HepG2 (cell line): ENCODE results near the gene PADI1. TPM values are rescaled to one million over a fixed set of nuclear protein-coding genes. Genes with fewer than 3 reads are reported as not detected.
A peak's percentile ranks its signal among the peaks of the same experiment; 100 is the strongest.

Experiments
- AHR ChIP-seq: IDR thresholded peaks from 2 replicates; pipeline ENCODE4 v1.6.1; 2018; ENCODE audit warnings: missing genetic modification reagents, missing compliant biosample characterization
- BHLHE40 ChIP-seq: IDR thresholded peaks from 2 replicates; pipeline ENCODE4 v1.6.1; 2011; ENCODE audit warnings: low read length, improper control_type of control experiment
- CREB3 ChIP-seq: sonication (generic); formaldehyde crosslinking; IDR thresholded peaks from 2 replicates; pipeline ENCODE4 v1.5.0; 2020; ENCODE audit warnings: missing genetic modification reagents
- CREBL2 ChIP-seq: sonication (generic); formaldehyde crosslinking; IDR thresholded peaks from 2 replicates; pipeline ENCODE4 v1.8.1; 2023; ENCODE audit warnings: missing genetic modification reagents, mild to moderate bottlenecking, borderline replicate concordance
- CSRNP2 ChIP-seq: sonication (generic); formaldehyde crosslinking; conservative IDR thresholded peaks from 2 replicates; pipeline ENCODE4 v1.8.0; 2022; ENCODE audit warnings: low read depth, missing genetic modification reagents
- JUN ChIP-seq: sonication (generic); formaldehyde crosslinking; IDR thresholded peaks from 2 replicates; pipeline ENCODE4 v1.4.0; 2020; ENCODE audit warnings: mild to moderate bottlenecking, missing genetic modification reagents
- MBD4 ChIP-seq: IDR thresholded peaks from 2 replicates; pipeline ENCODE4 v1.6.1; 2012; ENCODE audit warnings: low read length, inconsistent platforms, borderline replicate concordance
- MTA1 ChIP-seq: sonication (generic); formaldehyde crosslinking; IDR thresholded peaks from 2 replicates; pipeline ENCODE4 v1.4.0; 2020; ENCODE audit warnings: missing genetic modification reagents, mild to moderate bottlenecking, borderline replicate concordance
- NCOA5 ChIP-seq: sonication (generic); formaldehyde crosslinking; IDR thresholded peaks from 2 replicates; pipeline ENCODE4 v1.4.0; 2020; ENCODE audit warnings: missing genetic modification reagents
- NR0B2 ChIP-seq: sonication (generic); formaldehyde crosslinking; IDR thresholded peaks from 2 replicates; pipeline ENCODE4 v1.4.0; 2020; ENCODE audit warnings: mild to moderate bottlenecking, missing genetic modification reagents
- RNF2 ChIP-seq: fragments of 450-650 bp; conservative IDR thresholded peaks from 2 replicates; pipeline ENCODE4 v1.6.1; 2016; ENCODE audit warnings: low read depth
- SP4 ChIP-seq: sonication (generic); formaldehyde crosslinking; IDR thresholded peaks from 2 replicates; pipeline ENCODE4 v1.8.1; 2023; ENCODE audit warnings: mild to moderate bottlenecking, missing genetic modification reagents
- SRSF9 ChIP-seq: fragments of 200-400 bp; formaldehyde crosslinking; IDR thresholded peaks from 2 replicates; pipeline ENCODE4 v1.6.1; 2018; ENCODE audit warnings: borderline replicate concordance, mild to moderate bottlenecking, low read depth, low read length; ENCODE audit not compliant: insufficient read depth, poor library complexity, severe bottlenecking
- STAG1 ChIP-seq: sonication (generic); formaldehyde crosslinking; IDR thresholded peaks from 2 replicates; pipeline ENCODE4 v1.4.0; 2020; ENCODE audit warnings: missing genetic modification reagents
- TERF1 ChIP-seq: sonication (generic); formaldehyde crosslinking; IDR thresholded peaks from 2 replicates; pipeline ENCODE4 v1.8.0; 2022; ENCODE audit warnings: mild to moderate bottlenecking, missing genetic modification reagents, moderate library complexity
- ZBTB33 ChIP-seq: sonication (generic); formaldehyde crosslinking; IDR thresholded peaks from 2 replicates; pipeline ENCODE4 v1.4.0; 2020; ENCODE audit warnings: missing genetic modification reagents
- ZHX1 ChIP-seq: sonication (generic); formaldehyde crosslinking; IDR thresholded peaks from 2 replicates; pipeline ENCODE4 v1.8.1; 2022; ENCODE audit warnings: low read depth, mild to moderate bottlenecking, missing genetic modification reagents
- ZKSCAN1 ChIP-seq: fragments of 150-350 bp; IDR thresholded peaks from 2 replicates; pipeline ENCODE4 v1.6.1; 2014; ENCODE audit warnings: low read length
- ZNF274 ChIP-seq: sonication (generic); formaldehyde crosslinking; IDR thresholded peaks from 2 replicates; pipeline ENCODE4 v1.5.1; 2020; ENCODE audit warnings: mild to moderate bottlenecking, missing genetic modification reagents
- ZNF333 ChIP-seq: sonication (generic); formaldehyde crosslinking; IDR thresholded peaks from 2 replicates; pipeline ENCODE4 v1.4.0; 2020; ENCODE audit warnings: mild to moderate bottlenecking, missing genetic modification reagents, borderline replicate concordance
- polyA plus RNA-seq, 8 experiments: library from polyadenylated mRNA; depleted of rRNA in 3 of 8; stranded (reverse) in 7 of 8; unstranded in 1 of 8; fragments of >200 nt; fragmentation: Illumina TruSeq in 4 of 8; extraction: Trizol in 4 of 8; gene quantifications; 2 replicates each; pipeline versions ENCODE4 v1.2.1 to v1.2.3, GENCODE V29; 2011 to 2016; ENCODE audit warnings: low read depth in 4 of 8, missing spikeins in 1 of 8, mixed read lengths in 1 of 8; ENCODE audit not compliant: insufficient read depth in 1 of 8
- total RNA-seq, 5 experiments: library from RNA; depleted of rRNA; stranded (reverse); fragments of >200 nt; fragmentation: Illumina TruSeq; extraction: Trizol; gene quantifications; 2 replicates each; pipeline ENCODE4 v1.2.3, GENCODE V29; 2016; ENCODE audit warnings: low read depth in 1 of 5

PADI1 gene
- total and polyA plus RNA-seq, 2 of the 13 experiments (the other 11 are each of a cell fraction or from before 2014, with no cell fraction given) = not detected

GRCh38 chr1:17236779-17237560, 32.0 kb downstream of the PADI1 start (continued):
- TF ChIP-seq ZBTB33 (CRISPR knock-in tag) (no peak), ZNF333 (no peak), CREBL2 (CRISPR knock-in tag) (no peak), MTA1 (no peak), NR0B2 (CRISPR knock-in tag) (peak; percentile 41; the same call in 1 of the 2 replicates), RNF2 (no peak), ZHX1 (CRISPR knock-in tag) (no peak), ZKSCAN1 (peak; percentile 94), TERF1 (no peak), MBD4 (no peak), JUN (CRISPR knock-in tag) (peak; percentile 48; the same call in 1 of the 2 replicates), BHLHE40 (no peak), SRSF9 (no peak), SP4 (0 out of 2 replicates have a peak, but pooled peaks have one; percentile 26), STAG1 (peak; percentile 91), CSRNP2 (CRISPR knock-in tag) (no peak), CREB3 (no peak), NCOA5 (CRISPR knock-in tag) (no peak), AHR (CRISPR knock-in tag) (0 out of 2 replicates have a peak, but pooled peaks have one; percentile 24), ZNF274 (no peak)
